ENCODE results near the gene ADTRP. TPM values are rescaled to one million over a fixed set of nuclear protein-coding genes. Genes with fewer than 3 reads are reported as not detected.

The ADTRP gene
- total RNA-seq, 4 donors from 2014 or later, result 0.66 to 0.92 TPM; not detected in 2

GRCh38 chr6:11730641-11731040 lies 48.0 kb downstream of the ADTRP start:
- no peaks in the 10 kb centered on the region for H3K36me3 ChIP-seq
- no peaks in the 10 kb centered on the region for H3K27me3 ChIP-seq
- no peak for TF ChIP-seq POLR2AphosphoS5 (IDR thresholded peaks at IDR 0.05)
- no peak for TF ChIP-seq POLR2A (IDR thresholded peaks at IDR 0.05; ENCODE audit: low read depth)
- no peak for TF ChIP-seq CTCF (IDR thresholded peaks at IDR 0.05)
- no peak for TF ChIP-seq EP300 (IDR thresholded peaks at IDR 0.05)
- H3K27ac ChIP-seq (replicated peaks in 1 of 4), result no peak overlapping the region
- intact Hi-C loops (cut with DNase I), result no loop called here
- peaks cover 0 to 17% (median 8%) of the 10 kb centered on the region in 4 donors for H3K4me1 ChIP-seq
- DNase-seq (ENCODE audit: extremely low spot score), result no peak
- 90% methylated on average over 2 of the region's 2 CpGs for WGBS
- H3K9me3 ChIP-seq, result no peaks in the 10 kb centered on the region
- no peak overlapping the region for H3K4me3 ChIP-seq

GRCh38 chr6:11729076-11729475 lies 49.5 kb downstream of the ADTRP start:
- no peak overlapping the region for H3K4me3 ChIP-seq
- intact Hi-C loops (cut with DNase I), result no loop called here
- no peak overlapping the region for H3K27ac ChIP-seq (replicated peaks in 1 of 4)

GRCh38 chr6:11727998-11728961 lies 50.3 kb downstream of the ADTRP start:
- Histone ChIP-seq H3K27ac (replicated peaks in 1 of 4) (no peak overlapping the region), H3K4me3 (no peak overlapping the region), H3K27me3 (no peaks in the 10 kb centered on the region), H3K4me1 (peaks cover 0 to 17% (median 8%) of the 10 kb centered on the region in 4 donors), H3K9me3 (no peaks in the 10 kb centered on the region), H3K36me3 (no peaks in the 10 kb centered on the region)
- 82% methylated on average over 11 of the region's 11 CpGs for WGBS
- TF ChIP-seq POLR2A (IDR thresholded peaks at IDR 0.05; ENCODE audit: low read depth) (no peak), EP300 (IDR thresholded peaks at IDR 0.05) (no peak), POLR2AphosphoS5 (IDR thresholded peaks at IDR 0.05) (no peak), CTCF (IDR thresholded peaks at IDR 0.05) (no peak)
- no peak for DNase-seq (ENCODE audit: extremely low spot score)
- intact Hi-C loops (cut with DNase I), result no loop called here

More at GRCh38 chr6:11729076-11729475, 49.5 kb downstream of the ADTRP start:
- no peak for TF ChIP-seq EP300 (IDR thresholded peaks at IDR 0.05)
- 89% methylated on average over 8 of the region's 8 CpGs for WGBS
- no peak for DNase-seq (ENCODE audit: extremely low spot score)
- Histone ChIP-seq H3K36me3 (no peaks in the 10 kb centered on the region), H3K9me3 (no peaks in the 10 kb centered on the region), H3K27me3 (no peaks in the 10 kb centered on the region), H3K4me1 (peaks cover 0 to 17% (median 8%) of the 10 kb centered on the region in 4 donors)

- TF ChIP-seq POLR2AphosphoS5 (IDR thresholded peaks at IDR 0.05) (no peak), CTCF (IDR thresholded peaks at IDR 0.05) (no peak), EP300 (IDR thresholded peaks at IDR 0.05) (no peak), POLR2A (IDR thresholded peaks at IDR 0.05; ENCODE audit: low read depth) (no peak)
- intact Hi-C loops (cut with DNase I), result no loop called here
- no peak for DNase-seq (ENCODE audit: extremely low spot score)
- Histone ChIP-seq H3K9me3 (no peaks in the 10 kb centered on the region), H3K36me3 (no peaks in the 10 kb centered on the region), H3K4me3 (no peak overlapping the region), H3K4me1 (peaks cover 0 to 17% (median 8%) of the 10 kb centered on the region in 4 donors), H3K27ac (replicated peaks in 1 of 4) (no peak overlapping the region), H3K27me3 (no peaks in the 10 kb centered on the region)
- WGBS, result 70% methylated on average over 3 of the region's 3 CpGs
Observed at GRCh38 chr6:11727346-11727997, 51.1 kb downstream of the ADTRP start.

- WGBS, result 96% methylated on average over 4 of the region's 4 CpGs
- Histone ChIP-seq H3K36me3 (no peaks in the 10 kb centered on the region), H3K9me3 (no peaks in the 10 kb centered on the region), H3K27ac (replicated peaks in 1 of 4) (no peak overlapping the region), H3K27me3 (no peaks in the 10 kb centered on the region), H3K4me3 (no peak overlapping the region), H3K4me1 (peaks cover 0 to 4% (median 0%) of the 10 kb centered on the region in 4 donors)
- no peak for DNase-seq (ENCODE audit: extremely low spot score)
- intact Hi-C loops (cut with DNase I), result no loop called here
- TF ChIP-seq POLR2A (IDR thresholded peaks at IDR 0.05; ENCODE audit: low read depth) (no peak), CTCF (IDR thresholded peaks at IDR 0.05) (no peak), POLR2AphosphoS5 (IDR thresholded peaks at IDR 0.05) (no peak), EP300 (IDR thresholded peaks at IDR 0.05) (no peak)
Observed at GRCh38 chr6:11724286-11724685, 54.3 kb downstream of the ADTRP start.

All from esophagus muscularis mucosa (tissue), 4 donors.